Brain pericyte (primary cell): ENCODE results near the gene COL26A1.
"Not testable (repeated sequence)": the region's sequence is repeated elsewhere in the genome, so short reads cannot be mapped to it uniquely, and the experiment has no call there.

ENCODE experiments used
- DNase-seq: peaks from one replicate; pipeline ENCODE4 v3.0.0-alpha.2; 2012; ENCODE audit warnings: low read depth, low spot score

The COL26A1 gene

GRCh38 chr7:101550641-101551541 is 188.2 kb downstream of the COL26A1 start:
- DNase-seq = no peak

DNA sequence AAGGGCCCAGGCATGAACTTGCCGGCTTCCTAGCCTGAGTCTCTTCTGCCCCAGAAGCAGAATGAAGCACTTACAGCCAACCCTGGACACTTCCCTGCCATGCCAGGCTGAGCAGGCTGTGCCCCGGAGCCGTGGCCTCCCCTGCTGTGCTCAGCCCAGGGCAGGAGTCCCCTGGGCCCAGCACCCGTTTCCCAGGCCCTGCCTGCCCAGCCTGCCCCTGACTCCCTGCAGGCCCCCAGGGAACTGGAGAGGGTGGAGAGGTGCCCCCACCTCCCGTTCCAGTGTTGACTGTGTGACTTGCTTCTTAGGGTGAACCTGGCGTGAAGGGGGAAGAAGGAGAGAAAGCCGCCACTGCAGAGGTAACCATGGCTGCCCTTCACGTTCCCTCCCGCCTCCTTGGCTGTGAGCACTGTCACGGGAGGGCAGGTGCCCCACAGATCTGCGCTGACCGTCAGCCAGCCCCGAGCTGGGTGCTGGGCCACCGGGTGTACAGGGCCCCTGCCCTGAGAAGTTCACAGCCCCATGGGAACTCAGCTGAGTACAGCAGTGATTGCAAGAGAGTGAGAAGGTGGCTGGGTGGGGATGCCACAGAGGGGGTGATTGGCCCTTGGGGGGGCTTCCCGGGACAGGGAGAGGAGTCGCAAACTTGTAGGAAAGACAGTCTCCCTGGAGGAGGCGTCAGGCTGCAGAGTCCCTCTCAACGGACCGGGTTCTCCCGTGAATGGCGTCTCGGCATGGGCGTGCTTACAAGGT is 190.5 kb downstream of the COL26A1 start:
- DNase-seq = no peak

GRCh38 chr7:101553771-101554445 is 191.2 kb downstream of the COL26A1 start:
- DNase-seq = no peak

DNA sequence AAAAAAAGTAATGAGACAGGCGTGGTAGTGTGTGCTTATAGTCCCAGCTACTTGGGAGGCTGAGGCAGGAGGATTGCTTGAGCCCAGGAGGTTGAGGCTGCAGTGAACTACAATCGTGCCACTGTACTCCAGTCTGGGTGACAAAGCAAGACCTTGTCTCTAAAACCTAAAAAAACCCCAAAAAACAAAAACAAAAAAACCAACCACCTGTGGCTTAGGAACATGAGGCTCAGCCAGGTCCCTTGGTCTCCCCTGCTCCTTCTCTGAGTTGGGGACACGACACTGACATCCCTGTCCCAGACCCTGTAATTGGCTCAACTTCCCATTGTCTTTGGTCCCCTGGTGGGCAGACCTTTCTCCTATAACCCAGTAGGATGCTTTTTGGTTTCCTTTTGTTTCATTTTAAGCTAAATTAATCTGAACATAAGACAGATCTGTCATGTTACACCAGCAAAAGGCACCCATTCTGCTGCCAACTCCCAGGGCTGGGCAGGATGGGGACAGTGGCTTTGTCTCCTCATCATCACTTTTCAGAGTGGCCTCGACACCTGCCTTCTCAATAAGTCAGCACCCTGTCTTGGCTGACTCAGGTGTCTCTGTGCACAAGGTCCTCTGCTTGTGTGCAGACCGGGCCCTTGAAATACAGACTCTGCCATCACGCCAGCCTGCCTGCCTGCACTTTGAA is 192.1 kb downstream of the COL26A1 start:
- DNase-seq = no peak

DNA sequence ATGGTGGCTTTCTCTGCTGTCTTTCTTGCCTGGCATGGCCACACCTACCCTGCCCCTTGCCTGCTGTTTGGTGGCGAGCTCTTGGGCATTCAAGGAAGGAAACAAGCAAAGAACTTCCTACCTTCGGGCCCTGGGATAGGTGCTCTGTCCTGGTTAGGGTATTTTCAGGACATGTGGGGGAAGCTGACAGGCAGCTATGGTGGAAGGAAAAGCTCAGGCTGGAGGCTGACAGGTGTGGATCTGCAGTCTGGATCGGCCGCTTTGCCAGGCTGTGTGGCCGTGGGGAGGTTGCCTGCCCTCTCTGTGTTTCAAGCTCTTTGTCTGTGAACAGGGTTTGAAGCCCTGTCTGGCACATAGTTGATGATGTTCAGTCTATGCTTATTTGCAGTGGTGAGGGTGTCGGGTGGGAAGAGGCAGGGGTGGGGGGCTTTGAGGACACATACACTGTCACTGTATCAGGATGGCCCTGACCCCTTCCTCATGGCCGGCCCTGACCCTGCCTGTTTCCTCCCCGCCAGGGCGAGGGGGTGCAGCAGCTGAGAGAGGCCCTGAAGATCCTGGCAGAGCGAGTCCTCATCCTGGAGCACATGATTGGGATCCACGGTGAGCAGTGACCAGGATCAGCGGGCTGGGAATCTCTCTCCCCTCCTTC is 192.7 kb downstream of the COL26A1 start:
- DNase-seq = no peak

GRCh38 chr7:101555921-101556275 is 193.2 kb downstream of the COL26A1 start:
- no peak for DNase-seq

- DNase-seq = no peak
These were observed 193.8 kb downstream of the COL26A1 start for GRCh38 chr7:101556453-101556968.

DNA sequence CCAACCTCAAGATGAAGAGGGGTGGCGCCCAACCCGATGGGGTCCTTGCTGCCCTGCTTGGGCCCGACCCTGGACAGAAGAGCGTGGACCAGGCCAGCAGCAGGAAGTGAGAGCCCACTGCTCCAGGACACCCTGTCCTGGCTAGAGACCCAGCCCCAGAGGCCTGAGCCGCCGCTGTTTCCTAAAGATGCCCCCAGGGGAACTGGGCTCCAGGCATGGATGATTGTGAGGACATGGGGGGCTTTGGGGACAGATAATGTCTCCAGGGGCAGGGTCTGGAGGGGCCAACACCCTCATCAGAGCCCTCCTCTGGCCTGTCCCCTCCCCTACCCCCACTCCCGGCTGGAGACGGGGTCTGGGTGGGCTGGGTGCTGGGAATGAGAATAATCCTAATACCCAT is 194.7 kb downstream of the COL26A1 start:
- DNase-seq = no peak

- no peak for DNase-seq
These were observed 195.5 kb downstream of the COL26A1 start for GRCh38 chr7:101557978-101558741.

DNA sequence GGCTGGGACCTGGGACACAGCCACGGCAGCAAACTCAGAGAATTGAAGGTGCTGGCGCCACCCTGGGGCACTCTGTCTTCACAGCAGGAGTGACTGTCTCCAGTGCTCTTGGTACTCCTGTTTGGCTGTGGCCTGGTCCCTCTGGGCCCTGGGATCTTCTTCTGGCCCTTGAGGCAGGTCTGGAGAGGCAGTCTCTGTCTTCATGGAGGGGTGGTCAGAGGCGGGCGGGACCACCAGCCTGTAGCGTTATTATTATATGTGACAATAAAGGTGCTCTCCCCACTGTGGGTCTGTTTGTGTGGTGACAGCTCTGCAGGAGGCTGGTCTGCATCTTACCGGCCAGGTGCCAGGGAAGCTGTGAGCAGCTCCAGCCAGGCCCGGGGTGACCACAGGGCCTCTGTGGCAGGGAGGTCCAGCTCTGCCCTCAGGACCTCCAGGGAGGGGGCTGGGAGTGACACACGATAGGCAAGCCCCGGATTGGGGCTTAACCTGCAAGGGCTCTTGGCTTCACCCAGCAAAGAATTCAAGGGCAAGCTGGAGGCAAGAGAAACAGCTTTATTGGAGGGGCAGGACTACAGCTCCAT is 196.2 kb downstream of the COL26A1 start:
- DNase-seq = no peak

DNA sequence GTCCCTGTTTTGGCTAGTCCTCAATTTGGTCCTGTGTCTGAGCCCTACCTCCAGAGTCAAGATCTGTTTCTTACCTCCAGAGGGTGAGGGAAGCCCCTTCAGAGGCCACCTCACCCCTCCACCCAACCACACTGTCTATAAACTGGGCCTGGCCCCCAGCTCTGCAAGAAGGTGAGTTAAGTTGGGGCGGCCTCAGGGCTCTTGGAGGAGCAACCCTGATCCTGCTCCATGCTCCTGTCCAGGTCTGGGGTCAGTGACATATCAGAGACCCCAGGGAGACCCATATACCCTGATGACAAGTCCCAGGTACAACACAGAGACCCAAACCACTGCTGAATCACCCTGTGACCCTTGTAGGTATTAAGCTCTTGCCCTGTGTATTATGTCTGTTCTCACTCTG is 196.9 kb downstream of the COL26A1 start:
- no peak for DNase-seq

DNA sequence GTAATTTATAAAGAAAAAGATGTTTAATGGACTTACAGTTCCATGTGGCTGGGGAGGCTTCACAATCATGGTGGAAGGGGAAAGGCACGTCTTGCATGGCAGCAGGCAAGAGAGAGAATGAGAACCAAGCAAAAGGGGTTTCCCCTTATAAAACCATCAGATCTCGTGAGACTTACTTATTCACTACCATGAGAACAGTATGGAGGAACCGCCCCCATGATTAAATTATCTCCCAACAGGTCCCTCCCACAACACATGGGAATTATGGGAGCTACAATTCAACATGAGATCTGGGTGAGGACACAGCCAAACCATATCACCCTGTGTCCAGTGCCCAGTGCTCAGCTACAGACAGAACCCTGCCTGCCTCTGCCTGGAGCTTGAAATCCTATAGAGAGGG is 197.3 kb downstream of the COL26A1 start:
- not testable (repeated sequence) for DNase-seq

DNA sequence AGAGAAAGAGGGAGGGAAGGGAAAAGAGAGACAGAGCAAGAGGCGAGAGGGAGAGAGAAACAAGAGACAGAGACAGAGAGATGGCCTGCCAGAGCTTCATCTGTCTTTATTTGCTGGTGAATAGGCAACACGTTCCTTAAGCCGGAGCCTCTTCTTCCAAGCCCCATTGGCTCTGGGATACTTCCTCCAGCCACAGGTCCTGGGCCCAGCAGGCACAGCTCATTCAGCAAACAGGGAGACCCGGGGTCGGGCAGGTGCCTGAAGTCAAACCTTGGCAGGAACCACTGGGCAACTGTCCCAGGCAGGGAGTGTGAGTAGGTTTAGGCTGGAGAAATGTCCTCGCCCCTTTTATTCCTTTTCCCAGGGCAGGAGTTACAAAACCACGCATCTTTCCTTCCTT is 198.2 kb downstream of the COL26A1 start:
- DNase-seq = no peak

DNA sequence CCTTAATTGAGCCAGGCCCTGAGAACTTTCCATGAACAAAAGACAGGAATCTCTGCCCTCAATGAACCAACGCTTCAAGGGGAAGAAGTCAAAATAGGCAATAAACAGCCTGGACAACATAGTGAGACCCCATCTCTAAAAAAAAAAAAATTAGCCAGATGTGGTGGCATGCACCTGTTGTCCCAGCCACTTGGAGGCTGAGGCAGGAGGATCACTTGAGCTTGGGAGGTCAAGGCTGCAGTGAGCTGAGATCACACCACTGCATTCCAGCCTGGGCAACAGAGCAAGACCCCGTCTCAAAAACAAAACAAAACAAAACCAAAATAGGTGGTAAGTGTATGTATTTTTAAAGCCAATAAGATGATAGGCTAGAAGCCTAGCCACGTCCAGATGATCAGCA is 198.6 kb downstream of the COL26A1 start:
- DNase-seq = not testable (repeated sequence)

DNA sequence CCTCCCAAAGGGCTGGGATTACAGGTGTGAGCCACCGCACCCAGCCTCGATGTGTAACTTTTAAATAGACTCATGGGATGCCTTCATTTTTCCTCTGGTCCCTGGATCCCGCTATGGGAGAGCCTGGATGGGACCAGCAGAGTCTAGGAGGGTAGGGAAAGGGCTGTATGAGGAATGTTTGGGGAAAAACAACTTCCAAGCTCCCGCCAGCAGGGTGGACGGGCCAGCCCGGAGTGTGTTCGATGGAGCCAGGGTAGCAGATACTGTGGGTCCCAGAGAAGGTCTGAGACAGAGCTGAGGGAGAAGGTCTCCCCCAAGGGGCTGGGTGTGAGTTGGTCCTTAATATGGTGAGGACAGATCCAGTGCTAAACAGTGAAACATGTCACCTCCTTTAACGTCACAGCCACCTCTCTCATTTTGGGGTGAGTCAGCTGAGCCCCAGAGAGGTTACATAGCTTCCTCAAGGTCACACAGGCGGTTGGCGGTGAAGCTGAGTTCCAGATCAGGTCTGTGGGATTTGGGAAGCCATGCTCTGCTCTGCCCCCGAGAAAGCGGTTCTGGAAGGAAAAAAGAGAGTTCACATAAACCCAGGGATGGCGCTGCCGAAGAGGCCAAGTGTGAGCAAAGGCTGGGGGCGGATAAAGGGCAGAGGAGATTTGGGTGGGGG is 200.0 kb downstream of the COL26A1 start:
- no peak for DNase-seq

DNA sequence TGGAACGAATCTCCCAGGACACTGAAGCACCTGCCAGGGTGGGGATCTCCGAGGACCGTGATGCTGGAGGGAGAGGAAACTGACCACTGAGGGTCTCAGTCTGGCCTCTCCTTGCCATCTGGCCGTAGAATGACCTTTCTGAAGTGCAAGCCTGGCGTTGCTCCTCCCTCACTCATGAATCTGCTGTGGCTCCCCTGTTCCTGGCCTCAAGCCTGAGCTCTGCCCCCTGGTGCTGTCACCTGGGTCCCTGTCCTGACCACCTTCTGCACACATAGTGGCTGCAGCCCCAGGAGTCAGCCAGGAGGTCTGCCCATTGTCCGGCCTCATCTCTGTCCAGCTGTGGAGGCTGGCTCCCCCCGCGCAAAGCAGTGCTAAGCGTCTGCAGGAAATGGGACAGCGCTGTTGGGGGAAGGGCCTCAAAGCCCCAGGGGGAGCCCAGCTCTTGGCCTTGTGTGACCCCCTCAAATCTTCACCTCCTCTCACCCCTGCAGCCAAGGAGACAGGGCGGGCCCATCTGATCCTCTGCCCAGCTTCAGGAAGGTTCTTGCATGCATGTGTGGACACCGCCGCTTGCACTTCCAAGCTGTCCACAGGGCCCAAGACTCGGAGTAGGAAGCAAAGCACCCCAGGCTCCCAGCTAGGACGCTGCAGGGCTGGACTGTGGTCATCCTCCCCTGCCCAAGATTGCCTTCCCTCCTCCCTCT is 200.7 kb downstream of the COL26A1 start:
- no peak for DNase-seq

DNA sequence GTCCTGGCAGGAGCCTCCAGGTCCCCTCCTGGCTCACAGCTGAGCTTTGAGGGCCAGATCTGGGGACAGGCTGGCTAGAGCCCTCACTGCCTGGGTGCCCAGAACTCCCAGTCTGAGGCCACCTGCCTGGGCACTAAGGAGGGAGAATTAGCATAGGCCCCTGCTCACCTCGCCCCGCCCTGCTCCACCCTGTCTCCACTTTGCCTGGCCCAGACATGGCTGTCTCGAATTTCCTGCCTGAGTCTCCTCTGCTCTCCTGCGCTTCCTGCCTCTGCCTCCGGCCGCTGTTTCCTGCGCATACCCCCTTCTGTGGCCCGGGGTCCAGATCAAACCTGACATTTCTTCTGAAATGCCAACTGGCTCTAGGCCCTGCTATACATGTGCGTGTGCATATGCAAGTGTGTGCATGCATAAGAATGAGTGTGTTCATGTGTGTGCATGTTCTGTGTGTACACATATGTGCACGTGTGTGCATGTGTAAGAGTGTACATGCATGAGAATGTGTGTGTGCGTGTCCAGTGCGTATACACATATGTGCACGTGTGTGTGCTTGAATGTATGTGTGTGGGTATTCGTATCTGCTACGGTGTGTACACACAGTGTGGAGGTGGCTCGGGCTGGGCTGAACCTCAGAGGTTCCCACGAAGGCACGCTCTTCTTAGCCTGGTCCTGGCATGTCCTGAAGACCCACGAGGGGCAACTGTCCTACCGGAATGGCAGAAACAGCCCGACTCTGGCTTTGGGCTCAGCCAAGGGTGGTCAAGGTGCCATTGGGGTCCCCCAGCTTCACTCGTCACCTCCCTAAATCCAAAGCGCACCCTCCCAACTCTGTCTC is 201.5 kb downstream of the COL26A1 start:
- no peak for DNase-seq

- DNase-seq = no peak
These were observed 202.1 kb downstream of the COL26A1 start for GRCh38 chr7:101564778-101565211.
